NCI-H1105 treated with DMSO at 0.1 percent for 48 hours (cell line): Measurements from ENCODE around the gene CEND1.

Experiments used
- DNase-seq: peaks from one replicate; lab custom pipeline; 2025; lab: John Stamatoyannopoulos, UW

CEND1 gene

DNA sequence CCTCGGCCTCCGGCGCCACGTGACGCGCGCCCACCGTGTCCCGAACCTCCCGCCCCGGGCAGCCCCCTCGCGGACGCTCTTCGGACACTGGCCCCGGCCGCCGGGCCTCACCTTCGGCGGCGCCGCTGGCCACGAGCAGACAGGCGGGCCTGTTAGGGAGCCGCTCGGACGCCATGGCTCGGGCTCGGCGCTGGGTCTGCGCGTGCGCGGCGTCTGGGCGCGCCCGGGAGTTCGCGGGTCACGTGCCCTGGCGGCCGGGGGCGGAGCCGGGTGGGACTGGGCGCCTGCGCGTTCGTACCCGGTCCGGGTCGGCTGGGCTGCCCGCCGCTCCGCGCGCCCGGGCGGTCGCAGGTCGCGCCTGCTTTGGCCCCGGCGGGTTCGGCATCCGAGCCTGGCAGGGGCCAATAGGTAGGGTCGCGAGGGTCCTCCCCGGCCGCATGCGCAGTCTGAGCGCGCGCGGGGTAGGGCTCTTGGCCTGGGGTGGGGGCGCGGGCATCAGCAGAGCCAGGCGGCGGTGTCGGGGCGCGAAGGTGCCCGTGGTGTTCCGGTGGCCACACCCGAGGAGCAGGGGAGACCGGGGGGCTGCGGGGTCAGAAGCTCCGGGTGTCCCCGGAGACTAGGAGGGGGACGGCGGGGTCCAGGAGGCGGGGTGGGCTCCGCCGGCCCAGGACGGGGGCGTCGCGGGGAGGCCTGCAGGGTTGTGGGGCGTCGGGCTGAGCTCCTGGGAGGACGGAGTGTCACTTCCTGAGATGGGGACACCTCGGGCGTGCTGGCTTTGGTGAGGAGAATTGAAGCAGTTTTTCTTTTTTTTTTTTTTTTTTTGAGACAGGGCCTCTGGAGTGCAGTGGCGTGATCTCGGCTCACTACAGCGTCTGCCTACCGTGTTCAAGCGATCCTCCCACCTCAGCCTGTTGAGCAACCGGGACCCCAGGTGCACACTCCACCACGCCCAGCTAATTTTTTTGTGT is 12.3 kb downstream of the CEND1 start, which contains the start of gene GATD1:
Gene GATD1 (minus strand): TSS at position 200 of the 968 bp plus-strand sequence. CDS start 25 bp downstream, at position 175.
- DNase-seq = peak; percentile 81

DNA sequence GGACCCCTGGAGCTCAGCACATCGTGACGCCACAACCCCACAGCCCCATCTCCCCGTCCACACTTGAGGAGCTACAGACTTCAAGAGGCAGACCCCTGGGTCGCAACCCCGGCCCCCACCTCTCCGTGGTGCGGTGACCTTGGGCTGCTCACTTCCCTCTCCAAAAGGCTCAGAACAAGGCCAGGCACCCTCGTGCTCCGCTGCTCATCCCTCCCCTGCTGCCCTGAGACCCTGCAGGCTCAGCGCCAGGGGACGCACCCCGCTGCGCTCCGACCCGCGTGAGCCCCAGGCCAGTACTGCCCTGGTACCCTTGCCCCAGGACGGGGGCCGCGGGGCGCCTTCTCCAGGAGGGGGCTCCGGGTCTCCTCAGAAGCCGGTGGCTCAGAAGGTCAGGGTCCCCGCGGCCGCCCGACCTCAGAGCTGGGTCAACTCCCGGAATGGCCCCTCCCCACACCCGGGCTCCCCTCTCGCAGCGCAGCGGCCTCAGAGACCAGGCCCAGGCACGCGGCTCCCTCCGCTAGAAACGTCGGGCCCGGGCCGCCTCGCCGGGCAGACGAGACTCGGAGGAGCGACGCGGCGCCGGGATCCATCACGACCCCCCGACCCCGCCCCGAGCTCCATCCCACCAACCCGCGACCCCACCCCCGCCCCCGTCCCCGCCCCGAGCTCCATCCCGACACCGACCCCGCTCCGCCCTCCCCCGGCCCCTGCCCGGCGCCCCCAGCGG is 13.2 kb downstream of the CEND1 start:
- DNase-seq = peak; percentile 39

DNA sequence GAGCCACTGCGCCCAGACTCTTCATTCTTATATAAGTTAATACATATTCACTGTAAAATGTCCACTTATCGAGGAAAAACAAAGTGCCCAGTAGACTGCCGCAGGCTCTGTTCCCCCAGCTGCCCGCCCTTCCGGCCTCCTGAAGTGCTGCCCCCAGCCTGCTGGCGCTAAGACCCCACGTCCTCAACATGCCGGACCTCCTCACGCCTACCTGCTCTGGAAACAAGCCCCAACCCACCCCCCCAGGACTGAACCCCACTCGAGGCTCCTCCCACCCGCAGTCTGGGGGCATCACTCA is 13.7 kb downstream of the CEND1 start:
- no peak for DNase-seq

DNA sequence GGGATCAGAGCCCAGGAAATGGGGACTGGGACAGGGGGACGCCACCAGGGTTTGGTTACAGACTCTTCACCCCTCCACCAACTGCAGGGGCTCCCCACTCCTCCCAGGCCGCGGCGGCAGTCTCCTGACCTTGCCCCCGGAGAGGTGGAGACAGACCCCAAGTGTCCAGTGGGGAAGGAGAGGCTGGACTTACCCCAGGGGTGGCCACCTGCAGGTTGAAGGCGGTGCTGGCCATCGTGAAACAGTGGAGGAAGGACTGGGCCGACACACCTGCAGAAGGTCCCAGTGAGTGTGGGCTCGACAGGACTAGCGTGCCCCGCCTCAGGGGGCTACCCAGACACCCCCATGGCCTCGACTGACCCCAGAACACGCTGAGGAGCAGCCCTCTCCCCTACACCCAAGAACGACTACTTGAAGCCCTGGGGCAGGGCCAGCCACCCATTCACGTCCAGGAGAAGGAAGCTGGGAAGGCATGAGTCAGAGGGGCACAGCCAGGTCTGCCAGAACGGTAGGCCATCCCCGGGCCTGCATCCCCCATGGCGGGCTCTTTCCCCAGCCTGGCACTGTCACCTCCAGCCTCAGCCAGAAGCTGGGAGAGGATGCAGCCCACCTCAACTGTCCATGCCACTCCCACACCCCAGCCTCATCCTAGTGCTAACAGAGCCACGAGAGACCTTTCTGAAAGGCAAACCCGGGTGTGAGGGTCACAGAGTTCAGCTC is 14.9 kb downstream of the CEND1 start:
- DNase-seq = no peak

DNA sequence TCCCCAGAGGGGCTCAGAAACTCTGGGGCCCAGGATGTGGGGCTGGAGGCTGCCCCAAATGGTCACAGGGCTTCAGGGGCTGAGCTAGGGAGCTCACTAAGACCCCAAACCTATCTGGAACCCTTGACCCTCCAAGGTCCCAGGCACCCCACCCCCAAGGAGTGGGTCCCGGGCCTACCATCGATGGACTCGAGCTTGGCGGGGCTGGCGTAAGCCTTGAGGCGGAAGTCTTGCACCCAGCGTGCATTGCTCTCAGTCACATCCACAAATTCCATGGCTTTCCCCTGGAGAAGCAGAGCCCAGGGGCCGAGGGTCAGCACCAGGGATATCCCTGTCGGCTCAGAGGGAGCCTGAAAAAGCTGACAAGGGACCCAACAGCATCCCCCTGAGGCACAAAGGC is 16.1 kb downstream of the CEND1 start:
- no peak for DNase-seq

DNA sequence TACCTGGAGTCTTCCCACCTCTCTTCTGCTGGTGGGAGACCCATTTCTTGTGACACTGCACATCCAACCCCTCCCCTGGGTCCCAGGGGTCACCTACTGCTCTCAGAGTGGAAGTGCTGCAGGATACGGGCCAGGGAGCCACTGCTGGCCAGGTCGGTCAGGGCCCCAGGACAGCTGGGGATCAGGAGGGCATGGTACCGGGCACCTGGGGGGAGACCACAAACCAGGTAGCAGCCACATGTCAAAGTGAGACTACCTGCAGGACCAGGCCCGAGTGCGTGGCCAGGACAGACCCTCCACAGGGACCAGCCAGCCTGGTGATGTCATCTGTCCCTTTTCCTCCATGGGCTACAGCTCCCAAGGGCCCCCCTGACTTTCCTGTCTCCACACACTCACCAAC is 16.5 kb downstream of the CEND1 start:
- no peak for DNase-seq

DNA sequence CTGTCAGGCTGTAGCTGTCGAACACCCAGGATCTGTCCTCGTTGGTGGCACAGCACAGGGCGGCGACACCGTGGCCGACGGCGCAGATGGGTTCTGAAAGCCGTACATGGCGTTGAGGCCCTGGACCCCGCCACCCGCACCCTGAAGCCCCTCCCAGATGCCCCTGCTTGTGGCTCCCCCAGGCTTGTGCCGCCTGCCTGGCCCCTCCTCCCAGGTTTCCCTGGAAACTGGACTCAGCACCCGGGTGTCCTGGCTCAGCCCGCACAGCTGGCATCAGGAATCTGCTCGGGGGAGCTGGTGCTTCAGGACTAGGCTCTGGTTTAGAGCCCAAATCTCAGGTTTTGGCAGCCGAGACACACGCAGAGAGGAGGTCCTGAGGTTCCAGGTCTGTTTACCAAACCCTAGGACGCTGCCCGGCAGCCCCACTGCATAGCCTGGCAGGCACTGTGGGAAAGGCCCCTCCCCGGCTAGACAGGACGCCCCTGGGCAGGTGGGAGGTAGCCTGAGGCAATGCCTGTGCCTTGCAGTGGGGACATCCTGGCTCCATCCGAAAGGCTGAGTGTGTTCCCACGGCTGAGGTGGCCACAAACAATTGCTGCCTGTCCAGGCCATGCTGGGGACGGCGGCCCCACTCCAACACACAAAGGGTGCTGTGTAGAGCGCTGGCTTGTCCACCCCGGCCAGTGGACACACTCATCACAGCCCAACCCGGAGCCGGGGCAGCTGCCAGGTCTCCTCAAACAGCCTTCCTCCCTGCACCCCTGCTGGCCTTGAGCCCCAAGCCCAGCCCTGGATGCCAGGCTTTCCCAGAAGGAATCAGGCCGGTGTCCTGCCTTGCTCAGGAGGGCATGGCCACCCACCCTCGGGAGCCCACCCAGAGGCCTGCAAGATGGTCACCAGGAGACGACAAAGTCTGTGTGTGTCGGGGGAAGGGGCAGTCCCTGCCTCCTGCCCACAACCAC is 17.2 kb downstream of the CEND1 start:
- DNase-seq = no peak

DNA sequence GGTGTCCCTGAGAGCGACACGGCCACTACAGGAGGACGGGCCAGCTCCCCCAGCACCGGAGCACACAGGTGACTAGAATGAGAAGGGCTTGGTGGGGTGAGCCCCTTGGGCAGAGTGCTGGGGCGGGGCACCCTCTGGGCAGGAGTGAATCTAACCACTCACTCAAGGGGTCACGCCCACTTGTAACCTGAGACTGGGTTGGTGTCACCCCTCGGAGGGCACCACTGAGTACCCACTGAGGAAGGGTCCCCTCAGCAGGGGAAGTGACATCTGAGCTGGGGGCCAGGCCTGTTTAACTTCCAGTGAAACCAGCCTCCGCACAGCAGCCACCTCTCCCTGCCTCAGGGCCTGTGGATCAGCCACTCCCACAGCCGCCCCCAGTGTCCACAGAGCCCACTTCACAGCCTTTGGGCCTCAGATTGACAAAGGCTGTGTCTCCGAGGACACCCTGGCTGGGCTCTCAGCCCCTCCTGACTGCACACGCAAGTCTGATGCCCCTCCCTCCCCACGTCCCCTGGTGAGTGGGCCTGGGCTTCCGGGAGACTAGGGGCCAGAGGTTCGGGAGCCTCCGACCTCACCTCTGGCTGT is 18.2 kb downstream of the CEND1 start:
- no peak for DNase-seq

DNA sequence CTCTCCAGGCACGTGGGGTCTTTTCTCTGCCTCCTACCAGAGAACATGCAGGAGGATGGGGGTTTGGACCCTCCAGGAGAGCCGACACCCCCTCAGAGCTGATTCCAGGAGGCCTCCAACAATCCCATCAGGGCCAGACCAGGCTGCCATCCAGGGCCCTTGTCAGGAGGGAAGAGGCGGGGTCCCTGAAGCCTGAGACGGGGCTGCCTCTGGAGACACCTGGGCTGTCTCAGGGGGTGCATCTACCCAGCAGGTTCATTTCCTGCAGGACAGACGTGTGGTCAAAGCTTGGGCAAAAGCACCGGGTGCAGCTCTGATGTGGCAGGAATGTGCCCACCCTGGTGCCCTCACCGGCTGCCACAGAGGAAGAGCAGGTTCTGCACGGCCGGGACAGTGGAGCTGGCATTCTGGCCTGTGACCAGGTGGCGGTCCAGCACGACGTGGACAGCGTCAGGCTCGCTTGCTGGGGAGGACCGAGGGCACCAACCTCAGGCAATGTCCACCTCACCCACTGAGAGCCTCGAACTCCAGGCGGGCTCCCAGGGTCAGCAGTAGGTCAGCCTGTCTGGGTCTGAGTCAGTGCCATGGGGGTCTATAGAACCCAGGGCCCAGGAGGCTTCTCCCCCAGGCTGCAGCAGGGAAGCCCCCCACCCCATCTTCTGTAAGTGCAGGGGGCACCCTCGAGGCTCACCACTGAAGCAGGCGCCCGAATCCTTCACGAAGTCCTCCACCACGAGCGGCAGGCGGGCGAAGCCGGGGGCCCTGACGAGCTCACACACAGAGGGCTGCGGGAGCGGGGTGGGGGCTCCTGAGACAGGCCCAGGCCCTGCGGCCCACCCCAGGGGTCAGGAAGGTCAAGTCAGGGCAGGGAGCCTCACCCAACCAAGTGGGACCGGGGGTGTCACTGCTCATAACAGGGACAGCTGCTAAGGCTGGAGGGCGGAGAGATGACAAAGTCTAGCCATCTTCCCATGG is 19.0 kb downstream of the CEND1 start:
- DNase-seq = no peak

DNA sequence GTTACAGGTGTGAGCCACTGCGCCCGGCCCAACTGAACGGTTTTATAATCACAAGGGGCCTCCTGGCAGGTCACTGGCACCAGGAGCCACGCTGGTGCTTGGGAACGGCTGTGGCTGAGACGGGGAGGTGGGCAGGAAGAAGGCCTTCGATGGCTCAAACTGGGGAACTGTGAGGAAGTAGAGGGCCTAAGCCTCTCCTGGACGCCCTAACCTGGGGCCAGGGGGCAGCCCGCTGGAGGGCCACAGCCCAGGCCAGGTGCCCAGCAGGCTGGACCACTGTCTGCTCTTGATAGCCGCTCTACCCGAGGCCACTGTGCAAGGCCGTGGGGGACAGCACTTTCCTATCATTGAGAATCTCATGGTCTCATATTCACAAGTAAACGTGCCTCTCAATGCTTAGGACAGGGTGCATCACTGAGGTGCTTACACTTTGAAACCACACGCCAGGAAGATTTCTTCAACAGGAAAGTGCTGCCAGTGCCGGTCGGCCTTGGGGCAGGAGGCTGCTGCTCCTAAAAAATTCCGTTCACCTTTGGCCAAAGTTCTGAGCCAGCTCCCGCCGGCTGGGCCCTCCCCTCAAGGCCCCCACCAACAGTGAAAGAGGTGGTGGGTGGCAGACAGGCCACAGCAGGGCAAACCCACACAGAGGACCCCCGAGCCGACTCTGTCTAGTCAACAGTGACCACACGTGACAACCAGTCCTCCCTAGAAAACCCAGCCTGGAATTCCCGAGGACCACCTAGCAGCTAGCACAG is 19.8 kb downstream of the CEND1 start:
- DNase-seq = no peak

DNA sequence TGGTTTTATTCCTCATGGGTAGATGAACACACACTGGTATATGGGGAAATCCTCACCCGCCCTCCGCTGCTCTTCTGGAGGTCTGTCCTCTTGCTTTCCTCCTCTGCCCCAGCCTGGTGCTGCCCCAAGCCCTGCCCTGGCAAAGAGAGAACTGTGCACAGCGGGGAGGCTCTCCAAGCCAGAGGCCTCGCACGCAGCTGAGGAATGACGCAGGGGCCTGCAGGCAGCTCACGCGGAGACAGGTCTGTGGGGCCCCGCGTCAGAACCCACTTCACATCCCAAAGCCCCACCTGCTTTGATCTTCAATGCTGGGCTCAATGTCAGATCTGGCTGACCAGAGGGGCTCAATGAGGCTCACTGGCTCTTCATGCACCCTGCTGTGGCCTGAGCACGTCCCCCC is 22.7 kb downstream of the CEND1 start:
- DNase-seq = no peak

DNA sequence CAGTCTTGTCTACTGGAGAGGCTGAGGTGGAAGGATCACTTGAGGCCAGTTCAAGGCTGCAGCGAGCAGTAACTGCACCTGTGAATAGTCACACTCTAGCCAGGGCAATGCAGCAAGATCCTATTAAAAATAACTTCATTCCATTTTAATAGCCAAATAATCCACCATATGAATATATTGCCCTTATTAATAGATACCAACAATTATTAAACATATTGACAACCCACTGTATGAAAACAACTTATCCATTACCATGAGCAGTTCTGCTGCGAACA is 23.0 kb downstream of the CEND1 start:
- no peak for DNase-seq

DNA sequence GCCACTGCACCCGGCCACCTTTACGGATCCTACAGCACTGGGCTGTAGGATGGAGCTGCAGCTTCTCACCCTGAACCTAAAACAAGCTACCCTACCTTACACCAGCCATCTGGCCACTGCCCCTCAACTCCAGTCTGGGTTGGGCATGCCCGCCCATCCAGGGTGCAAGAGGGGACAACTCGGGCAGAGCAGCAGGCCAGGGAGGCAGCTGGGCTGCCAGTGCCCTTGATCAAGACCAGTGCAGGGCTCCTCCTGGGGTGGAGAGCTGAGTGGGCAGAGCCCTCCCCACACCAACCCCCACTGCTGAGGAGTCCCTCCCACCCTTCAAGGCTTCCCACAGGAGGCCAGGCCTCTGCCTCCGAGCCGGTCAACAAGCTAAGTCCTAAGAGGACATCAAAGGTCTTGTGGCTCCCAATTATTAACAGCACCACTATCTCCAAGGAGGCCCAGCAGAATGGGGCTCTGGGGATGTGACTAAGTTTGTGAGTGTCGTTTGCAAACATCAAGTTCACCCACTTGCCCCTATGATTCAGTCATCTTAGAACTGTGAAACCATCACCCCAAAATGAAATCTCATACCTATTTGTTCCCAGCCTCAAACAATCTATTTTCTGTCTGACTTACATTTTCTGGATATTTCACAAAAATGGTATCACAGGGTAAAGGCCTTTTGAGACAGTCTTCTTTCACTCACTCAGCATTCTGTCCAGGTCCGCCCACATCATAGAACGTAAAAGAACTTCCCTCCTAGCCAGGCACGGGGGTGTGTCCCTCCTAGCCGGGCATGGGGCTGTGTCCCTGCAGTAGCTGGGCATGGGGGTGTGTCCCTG is 23.6 kb downstream of the CEND1 start:
- no peak for DNase-seq

DNA sequence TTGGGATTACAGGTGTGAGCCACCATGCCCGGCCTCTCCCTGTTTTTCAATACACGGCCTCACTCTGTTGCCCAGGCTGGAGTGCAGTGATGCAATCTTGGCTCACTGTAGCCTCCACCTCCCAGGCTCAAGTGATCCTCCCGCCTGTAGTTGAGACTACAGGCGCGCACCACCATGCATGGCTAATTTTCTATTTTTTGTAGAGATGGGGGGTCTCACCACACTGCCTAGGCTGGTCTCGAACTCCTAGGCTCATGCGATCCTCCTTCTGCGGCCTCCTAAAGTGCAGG is 24.1 kb downstream of the CEND1 start:
- no peak for DNase-seq

DNA sequence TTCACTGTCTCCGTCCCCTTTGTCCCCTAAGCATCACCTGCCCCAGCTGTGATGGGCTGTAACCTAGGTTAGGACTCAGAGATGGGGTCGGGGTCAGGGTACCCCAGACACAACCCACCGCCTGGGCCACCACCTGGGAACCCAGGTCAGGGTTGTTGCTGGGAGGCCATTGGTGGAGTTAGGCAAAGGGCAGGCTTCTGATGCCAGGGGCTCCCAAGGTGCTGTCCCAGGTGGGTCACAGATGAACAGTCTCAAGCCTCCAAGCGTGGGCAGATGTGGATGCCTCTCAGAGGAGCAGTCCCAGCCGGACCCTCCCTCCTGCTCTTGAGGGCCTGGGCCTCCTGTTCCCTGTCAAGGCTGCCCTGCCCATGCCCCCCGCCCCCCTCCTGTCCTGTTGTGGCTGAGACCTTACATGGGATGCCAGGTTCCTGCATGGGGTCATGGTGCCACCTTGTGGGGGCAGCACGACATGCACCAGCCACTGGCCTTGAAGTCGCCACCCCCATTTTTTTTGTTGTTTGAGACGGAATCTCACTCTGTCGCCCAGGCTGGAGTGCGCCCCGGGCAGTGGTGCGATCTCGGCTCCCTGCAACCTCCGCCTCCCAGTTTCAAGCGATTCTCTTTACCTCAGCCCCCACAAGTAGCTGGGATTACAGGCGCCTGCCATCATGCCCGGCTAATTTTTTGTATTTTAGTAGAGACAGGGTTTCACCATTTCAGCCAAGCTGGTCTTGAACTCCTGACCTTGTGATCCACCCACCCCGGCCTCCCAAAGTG is 24.7 kb downstream of the CEND1 start:
- DNase-seq = peak; percentile 33

DNA sequence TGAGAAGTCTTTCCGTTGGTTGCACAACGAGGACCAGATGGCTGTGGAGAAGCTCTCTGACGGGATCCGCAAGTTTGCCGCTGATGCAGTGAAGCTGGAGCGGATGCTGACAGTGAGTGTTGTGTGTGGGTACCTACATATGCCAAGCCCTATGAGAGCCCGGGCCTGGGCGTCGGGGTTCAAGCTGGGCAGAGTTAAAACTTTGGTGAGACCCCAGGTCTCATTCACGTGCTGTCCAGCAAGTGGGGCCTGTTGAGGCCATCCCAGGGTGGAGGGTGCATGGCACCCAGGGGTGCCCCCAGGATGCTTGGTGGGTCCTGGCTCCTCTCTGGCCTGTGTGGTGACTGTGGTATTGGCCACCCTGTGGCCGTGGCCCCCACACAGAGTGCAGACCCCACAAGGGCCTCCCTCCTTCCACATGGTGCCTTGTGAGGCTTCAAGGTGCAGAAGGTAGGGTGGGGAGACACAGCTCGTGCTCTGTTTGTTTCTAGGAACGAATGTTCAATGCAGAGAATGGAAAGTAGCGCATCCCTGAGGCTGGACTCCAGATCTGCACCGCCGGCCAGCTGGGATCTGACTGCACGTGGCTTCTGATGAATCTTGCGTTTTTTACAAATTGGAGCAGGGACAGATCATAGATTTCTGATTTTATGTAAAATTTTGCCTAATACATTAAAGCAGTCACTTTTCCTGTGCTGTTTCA is 25.4 kb downstream of the CEND1 start:
- DNase-seq = no peak
